Measurements from ENCODE around the gene SPSB3. TPM values are rescaled to one million over a fixed set of nuclear protein-coding genes. Genes with fewer than 3 reads are reported as not detected.

SPSB3 gene
- total and polyA plus RNA-seq, 4 donors: 27.7 to 60.5 (median 37.8) TPM

GRCh38 chr16:1825381-1825863 is 43.1 kb upstream of the SPSB3 start (continued):
- no peak for TF ChIP-seq CTCF (IDR thresholded peaks at IDR 0.05; ENCODE audit: low read depth, low read length, missing input control)
- peak; percentile 62 for TF ChIP-seq SP1 (IDR thresholded peaks at IDR 0.05)
- peak; percentile 69 for TF ChIP-seq MAX (IDR thresholded peaks at IDR 0.05)

- Histone ChIP-seq H3K9me3 (ENCODE audit: control insufficient read depth in 4 of 4, low read length in 3 of 4) (no peaks in the 10 kb centered on the region), H3K4me3 (ENCODE audit: low read depth in 1 of 3, low read length in 3 of 3) (peak overlapping the region in 1 of 3 donors; percentile 8), H3K9ac (ENCODE audit: low read depth in 1 of 2, low read length in 2 of 2) (peak overlapping the region in 1 of 2 donors; percentile 26), H3K27ac (ENCODE audit: low read depth in 1 of 2, low read length in 2 of 2) (peak overlapping the region in 1 of 2 donors; percentile 83), H3K4me1 (ENCODE audit: control insufficient read depth in 4 of 4, insufficient read depth in 4 of 4, low read length in 3 of 4) (peaks cover 11 to 81% (median 68%) of the 10 kb centered on the region in 4 donors), H3K36me3 (ENCODE audit: control insufficient read depth in 4 of 4, insufficient read depth in 3 of 4, low read depth in 1 of 4, low read length in 3 of 4) (peaks cover 10 to 20% (median 18%) of the 10 kb centered on the region in 4 donors), H3K27me3 (ENCODE audit: control insufficient read depth in 4 of 4, insufficient read depth in 4 of 4, low read length in 3 of 4) (no peaks in the 10 kb centered on the region)
- peak; percentile 75 for DNase-seq (ENCODE audit: low spot score)
- TF ChIP-seq MAX (IDR thresholded peaks at IDR 0.05): no peak
- TF ChIP-seq JUND (IDR thresholded peaks at IDR 0.05): no peak
- peak; percentile 29 for TF ChIP-seq CTCF (IDR thresholded peaks at IDR 0.05; ENCODE audit: low read depth, low read length, missing input control)
- peak; percentile 64 to 65 for TF ChIP-seq RAD21 (IDR thresholded peaks at IDR 0.05)
- peak in 1 of 2 donors; percentile 13 for TF ChIP-seq GABPA (IDR thresholded peaks at IDR 0.05 in 1 of 2, conservative IDR thresholded peaks at IDR 0.05 in 1 of 2)
- 32% methylated on average over 9 of the region's 9 CpGs for WGBS
These were observed 41.5 kb upstream of the SPSB3 start for GRCh38 chr16:1823821-1824220.

GRCh38 chr16:1822801-1823200 is 40.4 kb upstream of the SPSB3 start:
- 87% methylated on average over 16 of the region's 16 CpGs for WGBS
- DNase-seq (ENCODE audit: low spot score): no peak

More at GRCh38 chr16:1822801-1823200, 40.4 kb upstream of the SPSB3 start:
- Histone ChIP-seq H3K4me3 (ENCODE audit: low read depth in 1 of 3, low read length in 3 of 3) (no peak overlapping the region), H3K9me3 (ENCODE audit: control insufficient read depth in 4 of 4, low read length in 3 of 4) (no peaks in the 10 kb centered on the region), H3K4me1 (ENCODE audit: control insufficient read depth in 4 of 4, insufficient read depth in 4 of 4, low read length in 3 of 4) (peaks cover 11 to 84% (median 72%) of the 10 kb centered on the region in 4 donors), H3K27ac (ENCODE audit: low read depth in 1 of 2, low read length in 2 of 2) (peak overlapping the region in 1 of 2 donors; percentile 1), H3K36me3 (ENCODE audit: control insufficient read depth in 4 of 4, insufficient read depth in 3 of 4, low read depth in 1 of 4, low read length in 3 of 4) (peaks cover 10 to 20% (median 19%) of the 10 kb centered on the region in 4 donors), H3K27me3 (ENCODE audit: control insufficient read depth in 4 of 4, insufficient read depth in 4 of 4, low read length in 3 of 4) (no peaks in the 10 kb centered on the region), H3K9ac (ENCODE audit: low read depth in 1 of 2, low read length in 2 of 2) (no peak overlapping the region)
- TF ChIP-seq JUND (IDR thresholded peaks at IDR 0.05) (no peak), RXRA (IDR thresholded peaks at IDR 0.05) (no peak), TAF1 (conservative IDR thresholded peaks at IDR 0.05) (no peak), GABPA (IDR thresholded peaks at IDR 0.05 in 1 of 2, conservative IDR thresholded peaks at IDR 0.05 in 1 of 2) (no peak), HNF4A (conservative IDR thresholded peaks at IDR 0.05) (no peak)

Measured in liver (tissue), 9 donors.